HCT116 (cell line): ENCODE results near the gene PRLR. TPM values are rescaled to one million over a fixed set of nuclear protein-coding genes. Genes with fewer than 3 reads are reported as not detected.

Experiments
- ATAC-seq: fragments of 200-7000 bp; cut with Tn5 transposase; 2 replicates; pipeline ENCODE4 v1.9.1; 2020; ENCODE audit warnings: mild to moderate bottlenecking, moderate library complexity
- BruUV-seq: library from RNA; stranded (reverse); fragments of 400-500 nt; replicated peaks from 2 replicates; lab custom pipeline; 2021; lab: Mats Ljungman, UMichigan
- CTCF ChIA-PET: fragments of 300-600 bp; sonication (Branson Sonifier 250); formaldehyde crosslinking; loops from one replicate; lab custom pipeline; 2021; ENCODE audit warnings: antibody characterized with exemption; lab: Charles Lee
- POLR2A ChIA-PET: fragments of 300-600, 350-600 bp; sonication (Branson Sonifier 250); formaldehyde crosslinking; loops from one replicate; lab custom pipeline; 2021; ENCODE audit warnings: antibody characterized with exemption; lab: Charles Lee
- RAD21 ChIA-PET, 2 experiments: fragments of 300-600 bp; sonication (Branson Sonifier 250); formaldehyde crosslinking; loops; one replicate each; lab custom pipeline; 2023; ENCODE audit warnings: low total read pairs in 2 of 2; ENCODE audit not compliant: uncharacterized antibody in 2 of 2, unreplicated experiment in 2 of 2, low non-redundant PET in 1 of 2; lab: Charles Lee
- DNase-seq: peaks from one replicate; pipeline ENCODE4 v3.0.0-alpha.2; 2010; ENCODE audit warnings: low read depth, low spot score
- H2AFZ ChIP-seq: fragments of 200-600 bp; shearing (Covaris generic), sonication (generic); 2 replicates; pipeline ENCODE4 v1.6.1; 2017; ENCODE audit warnings: low read depth, mixed run types, mixed read lengths, antibody characterized with exemption, low read length; ENCODE audit not compliant: poor library complexity, severe bottlenecking
- H3K27ac ChIP-seq: 2 replicates; pipeline ENCODE4 v1.5.1; 2012; ENCODE audit warnings: low read depth, low read length
- H3K27me3 ChIP-seq: fragments of 200-600 bp; sonication (generic); 2 replicates; pipeline ENCODE4 v1.6.1; 2016; ENCODE audit warnings: mixed run types, low read length, mixed read lengths; ENCODE audit not compliant: insufficient read depth
- H3K36me3 ChIP-seq, 2 experiments: fragments of 200-500 bp in 1 of 2; fragments of 200-600 bp in 1 of 2; sonication (Bioruptor generic) in 1 of 2; sonication (generic) in 1 of 2; 2 replicates each; pipeline versions ENCODE4 v1.5.1 to v1.6.1; 2014 to 2016; ENCODE audit warnings: low read length in 2 of 2, inconsistent platforms in 1 of 2, mixed read lengths in 1 of 2, mixed run types in 1 of 2; ENCODE audit not compliant: insufficient read depth in 2 of 2, control insufficient read depth in 1 of 2
- H3K4me1 ChIP-seq, 2 experiments: fragments of 200-600 bp in 1 of 2; sonication (generic) in 1 of 2; 2 replicates each; pipeline versions ENCODE4 v1.5.1 to v1.6.1; 2012 to 2017; ENCODE audit warnings: low read length in 2 of 2, inconsistent platforms in 1 of 2, mild to moderate bottlenecking in 1 of 2, mixed read lengths in 1 of 2, mixed run types in 1 of 2, moderate library complexity in 1 of 2; ENCODE audit not compliant: insufficient read depth in 2 of 2, control insufficient read depth in 1 of 2
- H3K4me2 ChIP-seq: fragments of 200-600 bp; sonication (generic); 2 replicates; pipeline ENCODE4 v1.6.1; 2017; ENCODE audit warnings: mixed run types, low read length, mixed read lengths
- H3K4me3 ChIP-seq, 2 experiments: fragments of 200-600 bp in 1 of 2; sonication (generic) in 1 of 2; replicated peaks in 1 of 2; 2 replicates each; pipeline ENCODE4 v1.5.1; 2011 to 2016; ENCODE audit warnings: low read length in 2 of 2, control low read depth in 1 of 2, low read depth in 1 of 2, mild to moderate bottlenecking in 1 of 2, mixed read lengths in 1 of 2, mixed run types in 1 of 2
- H3K79me2 ChIP-seq: fragments of 200-600 bp; sonication (generic); 2 replicates; pipeline ENCODE4 v1.6.1; 2017; ENCODE audit warnings: mild to moderate bottlenecking, mixed run types, low read length, moderate library complexity, mixed read lengths; ENCODE audit not compliant: insufficient read depth
- H3K9ac ChIP-seq: fragments of 200-600 bp; sonication (generic); 2 replicates; pipeline ENCODE4 v1.6.1; 2016; ENCODE audit warnings: low read length, mixed read lengths
- H3K9me2 ChIP-seq: fragments of 200-600 bp; sonication (generic), shearing (Covaris generic); 2 replicates; pipeline ENCODE4 v1.6.1; 2017; ENCODE audit warnings: mixed run types, mild to moderate bottlenecking, moderate library complexity; ENCODE audit not compliant: insufficient read depth
- H3K9me3 ChIP-seq, 2 experiments: fragments of 200-500 bp in 1 of 2; fragments of 200-600 bp in 1 of 2; sonication (Bioruptor generic) in 1 of 2; sonication (generic) in 1 of 2; 2 replicates each; pipeline ENCODE4 v1.6.1; 2014 to 2017; ENCODE audit warnings: low read length in 2 of 2, mixed read lengths in 2 of 2, inconsistent platforms in 1 of 2, low read depth in 1 of 2, mild to moderate bottlenecking in 1 of 2, mixed run types in 1 of 2, moderate library complexity in 1 of 2; ENCODE audit not compliant: control insufficient read depth in 1 of 2, insufficient read depth in 1 of 2
- H4K20me1 ChIP-seq: fragments of 200-600 bp; sonication (generic), shearing (Covaris generic); 2 replicates; pipeline ENCODE4 v1.6.1; 2017; ENCODE audit warnings: mixed run types, mild to moderate bottlenecking, moderate library complexity; ENCODE audit not compliant: insufficient read depth
- ELF1 ChIP-seq: IDR thresholded peaks from 2 replicates; pipeline ENCODE4 v1.6.1; 2012; ENCODE audit warnings: low read depth, borderline replicate concordance
- EZH2 ChIP-seq: fragments of 200-600 bp; sonication (generic); IDR thresholded peaks from 2 replicates; pipeline ENCODE4 v1.6.1; 2017; ENCODE audit warnings: antibody characterized with exemption, mixed run types
- EZH2phosphoT487 ChIP-seq: fragments of 200-600 bp; IDR thresholded peaks from 2 replicates; pipeline ENCODE4 v1.6.1; 2018; ENCODE audit warnings: antibody characterized with exemption, borderline replicate concordance
- POLR2A ChIP-seq: IDR thresholded peaks from 2 replicates; pipeline ENCODE4 v1.7.0; 2011; ENCODE audit warnings: borderline replicate concordance; ENCODE audit not compliant: insufficient read depth, insufficient read length; ENCODE audit errors: extremely low read depth
- REST ChIP-seq: IDR thresholded peaks from 2 replicates; pipeline ENCODE4 v1.6.1; 2012; ENCODE audit warnings: low read depth
- SRF ChIP-seq: IDR thresholded peaks from 2 replicates; pipeline ENCODE4 v1.6.1; 2012; ENCODE audit warnings: low read depth
- ZNF274 ChIP-seq: fragments of 200-500 bp; sonication (Bioruptor generic); IDR thresholded peaks from 2 replicates; pipeline ENCODE4 v1.6.1; 2014; ENCODE audit warnings: mild to moderate bottlenecking, low read depth, low read length, inconsistent platforms
- intact Hi-C: fragments of 100-400 bp; cut with micrococcal nuclease; formaldehyde crosslinking; loops from 2 replicates; pipeline ENCODE4 v1.10.0; 2022
- total RNA-seq: library from RNA; stranded (reverse); gene quantifications from one replicate; pipeline ENCODE4 v1.2.1, GENCODE V29; 2021; ENCODE audit not compliant: unreplicated experiment

Gene PRLR
- total RNA-seq, 1 experiment from 2014 or later: 0.10 TPM

GRCh38 chr5:35264509-35264908, 34.2 kb upstream of the PRLR start:
- RAD21 ChIA-PET: no interaction called here
- intact Hi-C loops: no loop called here

GRCh38 chr5:35263266-35263877, 33.1 kb upstream of the PRLR start:
- Histone ChIP-seq H3K9me3 (no peaks in the 10 kb centered on the region), H4K20me1 (no peaks in the 10 kb centered on the region), H3K4me3 (no peak overlapping the region), H2AFZ (no peak overlapping the region), H3K36me3 (no peaks in the 10 kb centered on the region), H3K4me2 (no peak overlapping the region), H3K27ac (no peak overlapping the region), H3K79me2 (no peaks in the 10 kb centered on the region), H3K9ac (no peak overlapping the region), H3K27me3 (no peaks in the 10 kb centered on the region), H3K4me1 (no peaks in the 10 kb centered on the region), H3K9me2 (no peaks in the 10 kb centered on the region)
- no peak for DNase-seq
- POLR2A ChIA-PET: no interaction called here
- no peak for ATAC-seq
- no peak for TF ChIP-seq REST
- no peak for TF ChIP-seq ELF1
- no peak for TF ChIP-seq SRF
- intact Hi-C loops: no loop called here
- CTCF ChIA-PET: no interaction called here
- RAD21 ChIA-PET: no interaction called here
- no TSS peak for BruUV-seq

More at GRCh38 chr5:35264509-35264908, 34.2 kb upstream of the PRLR start:
- Histone ChIP-seq H3K79me2 (no peaks in the 10 kb centered on the region), H3K27me3 (no peaks in the 10 kb centered on the region), H2AFZ (no peak overlapping the region), H4K20me1 (no peaks in the 10 kb centered on the region), H3K9me3 (no peaks in the 10 kb centered on the region), H3K9me2 (no peaks in the 10 kb centered on the region), H3K4me1 (no peaks in the 10 kb centered on the region), H3K9ac (no peak overlapping the region), H3K36me3 (no peaks in the 10 kb centered on the region), H3K4me3 (no peak overlapping the region), H3K27ac (no peak overlapping the region), H3K4me2 (no peak overlapping the region)
- ChIA-PET CTCF (no interaction called here), POLR2A (no interaction called here)
- ATAC-seq (no peak), DNase-seq (no peak)
- TF ChIP-seq EZH2phosphoT487 (no peak), ZNF274 (no peak), POLR2A (no peak), EZH2 (no peak)
- no TSS peak for BruUV-seq
